ENCODE data around the gene TRIM36.
A peak's percentile ranks its signal among the peaks of the same experiment; 100 is the strongest.

TRIM36 gene, protein sequence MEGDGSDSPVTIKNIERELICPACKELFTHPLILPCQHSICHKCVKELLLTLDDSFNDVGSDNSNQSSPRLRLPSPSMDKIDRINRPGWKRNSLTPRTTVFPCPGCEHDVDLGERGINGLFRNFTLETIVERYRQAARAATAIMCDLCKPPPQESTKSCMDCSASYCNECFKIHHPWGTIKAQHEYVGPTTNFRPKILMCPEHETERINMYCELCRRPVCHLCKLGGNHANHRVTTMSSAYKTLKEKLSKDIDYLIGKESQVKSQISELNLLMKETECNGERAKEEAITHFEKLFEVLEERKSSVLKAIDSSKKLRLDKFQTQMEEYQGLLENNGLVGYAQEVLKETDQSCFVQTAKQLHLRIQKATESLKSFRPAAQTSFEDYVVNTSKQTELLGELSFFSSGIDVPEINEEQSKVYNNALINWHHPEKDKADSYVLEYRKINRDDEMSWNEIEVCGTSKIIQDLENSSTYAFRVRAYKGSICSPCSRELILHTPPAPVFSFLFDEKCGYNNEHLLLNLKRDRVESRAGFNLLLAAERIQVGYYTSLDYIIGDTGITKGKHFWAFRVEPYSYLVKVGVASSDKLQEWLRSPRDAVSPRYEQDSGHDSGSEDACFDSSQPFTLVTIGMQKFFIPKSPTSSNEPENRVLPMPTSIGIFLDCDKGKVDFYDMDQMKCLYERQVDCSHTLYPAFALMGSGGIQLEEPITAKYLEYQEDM

DNA sequence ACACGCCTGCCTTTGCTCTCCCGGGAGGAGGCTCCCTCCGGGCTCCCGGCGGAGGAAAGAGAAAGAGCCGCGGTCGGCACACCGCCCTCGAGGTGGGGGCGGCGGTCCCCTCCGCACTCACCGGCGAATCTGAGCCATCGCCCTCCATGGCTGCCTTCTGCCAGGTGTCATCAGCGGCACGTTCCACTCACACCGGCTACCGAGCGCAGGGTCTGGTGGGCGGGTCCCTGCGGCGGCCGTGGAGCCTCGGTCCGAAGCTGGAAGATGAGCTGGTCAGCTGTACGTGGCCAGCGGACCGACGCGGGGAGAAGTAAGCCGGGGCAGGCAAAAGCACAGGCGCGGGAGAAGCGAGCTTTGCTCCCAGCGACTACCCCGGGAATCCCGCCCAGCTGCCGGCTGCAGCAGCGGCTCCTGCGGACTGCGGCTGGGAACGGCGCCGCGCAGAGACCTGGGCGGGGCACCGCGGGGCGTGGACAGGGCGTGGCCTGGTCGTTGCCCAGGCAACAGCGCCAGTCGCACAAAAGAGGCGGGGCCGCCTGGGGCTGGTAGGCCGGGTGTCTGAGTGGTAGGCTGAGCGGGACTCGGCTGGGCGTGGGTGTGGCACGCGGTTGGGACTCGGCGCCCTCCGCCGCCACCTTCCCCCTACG lies at the start of gene TRIM36:
TSS of gene TRIM36 (minus strand) at position 422 of the 647 bp plus-strand sequence. CDS start at position 148, 274 bp downstream.
- peak; percentile 90 to 92 for DNase-seq

DNA sequence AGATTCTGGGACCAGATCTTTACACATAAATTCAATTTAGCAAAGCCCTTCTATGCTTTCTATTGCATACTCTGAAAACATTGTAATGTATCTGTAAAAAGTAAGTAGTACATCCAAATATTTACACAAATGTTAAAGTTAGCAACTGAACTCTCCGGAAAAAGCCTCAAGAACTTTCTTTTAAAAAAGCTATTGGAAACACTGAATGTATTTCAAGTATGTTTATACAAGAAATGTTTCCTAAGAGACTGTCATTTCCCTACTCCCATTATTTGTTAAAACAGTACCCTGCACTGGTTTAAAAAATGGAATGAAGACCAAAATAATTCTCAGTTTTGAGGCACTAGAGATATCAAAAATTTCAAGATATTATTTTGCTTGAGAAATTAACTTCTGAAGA lies 44.8 kb upstream of the TRIM36 start:
- no peak for DNase-seq

DNA sequence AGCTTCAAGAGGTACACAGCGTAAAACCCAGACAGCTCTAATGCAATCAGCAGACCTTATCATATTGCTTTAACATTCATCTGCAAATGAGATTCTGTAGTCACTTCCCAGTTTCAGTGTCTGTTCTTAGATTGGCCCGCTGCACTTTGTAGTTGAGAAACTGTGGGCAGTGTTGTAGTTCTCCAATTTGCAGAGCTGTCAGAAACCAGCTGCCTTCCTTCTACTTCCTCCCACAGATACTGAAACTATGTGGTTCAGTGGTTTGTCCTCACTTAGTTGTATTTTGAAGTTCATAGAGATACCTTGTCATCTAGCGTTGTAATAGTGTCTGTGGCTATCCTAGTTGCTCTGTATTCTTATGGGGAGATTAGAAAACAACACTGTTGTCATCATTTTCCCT lies 39.6 kb upstream of the TRIM36 start:
- DNase-seq = peak; percentile 44 to 69

DNA sequence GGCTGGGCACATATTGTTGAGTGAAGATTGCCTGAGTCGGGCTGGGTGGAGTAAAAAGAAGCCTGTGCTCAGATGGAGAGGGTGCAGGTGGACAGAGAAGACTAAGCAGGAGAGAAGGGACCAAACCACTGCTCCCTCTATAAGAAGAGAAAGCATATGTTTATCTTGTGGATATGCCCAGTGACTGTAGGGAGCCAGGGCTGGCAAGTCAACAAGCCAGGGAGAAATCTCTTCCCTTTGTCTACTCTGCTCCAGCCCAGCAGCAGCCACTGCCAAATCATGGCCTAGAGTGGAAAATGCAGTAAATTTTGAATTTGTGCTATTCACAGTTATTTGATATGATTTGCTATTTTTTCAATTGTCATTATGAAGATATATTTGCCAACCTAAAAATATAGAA lies 33.2 kb upstream of the TRIM36 start:
- DNase-seq = no peak

DNA sequence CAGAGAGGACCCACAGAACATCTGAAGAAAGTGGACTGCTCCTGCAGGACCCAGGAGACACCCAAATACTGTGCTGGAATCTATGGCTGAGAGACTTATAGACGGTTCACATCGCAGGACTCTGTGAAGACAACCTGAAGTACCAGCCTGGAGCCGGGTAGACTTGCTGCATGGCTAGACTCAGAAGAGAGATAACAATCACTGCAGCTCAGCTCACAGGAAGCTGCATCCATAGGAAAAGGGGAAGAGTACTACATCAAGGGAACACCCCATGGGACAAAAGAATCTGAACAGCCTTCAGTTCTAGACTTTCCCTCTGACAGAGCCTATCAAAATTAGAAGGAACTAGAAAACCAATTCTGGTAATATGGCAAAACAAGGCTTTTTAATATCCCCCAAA lies 26.5 kb upstream of the TRIM36 start:
- DNase-seq = no peak

DNA sequence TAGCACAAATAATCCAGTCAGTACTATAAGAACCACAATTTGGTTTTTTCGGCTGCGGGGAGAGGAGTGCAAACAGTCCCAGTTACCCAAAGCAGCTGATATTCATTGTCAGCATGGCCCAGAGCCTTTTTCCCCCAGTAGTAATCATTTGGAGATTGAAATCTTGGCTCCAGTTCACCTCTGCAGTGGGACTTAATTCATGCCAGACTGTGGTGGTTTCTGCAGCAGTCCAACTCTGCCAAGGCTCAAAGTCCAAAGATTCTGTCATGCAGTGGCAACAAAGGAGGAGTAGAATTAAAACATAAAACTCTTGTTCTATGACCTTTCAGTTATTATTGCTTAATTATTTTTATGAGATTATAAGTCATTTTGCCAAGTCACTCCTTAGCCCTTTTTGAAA lies 25.0 kb upstream of the TRIM36 start:
- no peak for DNase-seq

DNA sequence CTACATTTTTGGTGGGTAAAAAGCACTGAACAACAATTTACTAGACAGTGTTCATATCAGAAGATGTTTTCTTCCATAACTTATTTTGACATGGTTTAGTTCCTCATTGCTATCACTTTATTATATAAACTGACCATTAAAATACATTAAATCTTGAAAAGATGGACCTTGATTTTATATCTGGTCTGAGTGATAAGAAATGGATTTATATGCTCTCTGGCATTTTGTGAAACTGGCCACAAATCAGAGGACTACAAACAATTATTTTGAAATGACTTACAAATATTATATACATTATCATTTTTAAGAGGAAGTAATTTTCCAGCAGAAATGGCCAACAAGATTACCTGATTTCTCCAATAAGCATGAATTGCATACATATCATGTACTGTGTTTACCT lies 23.6 kb upstream of the TRIM36 start:
- DNase-seq = no peak

DNA sequence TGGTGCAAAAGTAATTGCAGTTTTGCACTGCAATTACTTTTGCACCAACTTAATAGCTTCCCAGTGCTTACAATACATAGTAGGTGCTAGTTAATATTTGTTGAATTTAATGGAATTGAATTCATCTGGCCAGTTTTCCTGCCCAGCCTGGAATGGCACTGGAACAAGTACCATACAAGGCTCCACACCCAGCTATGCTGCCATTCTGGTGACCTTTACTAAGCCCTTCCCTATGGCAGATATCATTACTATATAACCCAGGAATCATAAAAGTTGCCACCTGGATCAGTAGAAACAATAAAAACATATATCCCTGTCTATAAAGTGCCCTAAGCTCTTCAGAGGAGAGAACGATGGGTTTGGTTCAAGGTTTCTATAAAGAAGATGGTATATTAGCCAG lies 22.4 kb upstream of the TRIM36 start:
- no peak for DNase-seq

DNA sequence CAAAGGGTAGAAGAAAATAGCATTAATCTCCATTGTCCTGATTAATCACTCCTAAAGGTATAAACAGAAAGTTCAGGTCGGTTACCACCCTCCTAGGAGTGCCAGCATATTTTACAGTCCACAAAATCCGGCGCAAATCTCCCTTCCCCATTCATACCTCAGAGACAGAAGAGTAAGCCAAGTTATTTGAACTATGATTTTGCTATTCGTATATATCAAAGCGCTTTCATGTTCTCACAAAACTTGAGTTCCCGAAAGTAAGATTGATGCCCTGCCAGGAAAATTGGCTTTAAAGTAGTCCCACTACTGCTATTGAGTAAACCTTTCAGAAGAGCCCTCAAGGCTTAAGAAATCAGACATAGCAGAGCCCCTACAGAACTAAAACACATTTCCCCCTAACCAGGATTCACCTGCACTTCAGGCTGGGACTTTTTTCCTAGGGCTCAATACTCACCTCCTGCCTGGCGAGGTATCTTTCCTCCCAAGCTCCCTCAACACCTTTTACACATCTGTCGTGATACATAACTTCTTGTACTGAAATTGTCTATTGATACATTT lies 21.8 kb upstream of the TRIM36 start:
- no peak for DNase-seq

DNA sequence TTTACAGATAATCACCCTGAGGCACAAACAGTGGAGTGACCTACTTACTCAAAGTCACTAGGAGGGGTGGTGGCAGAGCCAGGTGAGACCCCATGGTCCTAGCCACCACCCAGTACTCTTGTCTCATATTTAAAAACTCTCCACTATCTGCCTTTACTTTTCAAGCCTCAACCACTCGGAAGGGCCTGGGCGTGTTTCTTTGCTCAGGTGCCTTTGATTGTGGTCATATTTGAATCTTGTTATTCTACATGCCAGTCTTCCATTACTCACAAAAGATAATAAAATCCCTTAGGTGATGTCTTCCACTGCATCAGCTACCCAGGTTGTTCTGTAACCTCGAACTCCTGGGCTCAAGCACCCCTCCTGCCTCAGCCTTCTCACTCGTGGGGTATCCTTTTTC lies 20.7 kb upstream of the TRIM36 start:
- no peak for DNase-seq

DNA sequence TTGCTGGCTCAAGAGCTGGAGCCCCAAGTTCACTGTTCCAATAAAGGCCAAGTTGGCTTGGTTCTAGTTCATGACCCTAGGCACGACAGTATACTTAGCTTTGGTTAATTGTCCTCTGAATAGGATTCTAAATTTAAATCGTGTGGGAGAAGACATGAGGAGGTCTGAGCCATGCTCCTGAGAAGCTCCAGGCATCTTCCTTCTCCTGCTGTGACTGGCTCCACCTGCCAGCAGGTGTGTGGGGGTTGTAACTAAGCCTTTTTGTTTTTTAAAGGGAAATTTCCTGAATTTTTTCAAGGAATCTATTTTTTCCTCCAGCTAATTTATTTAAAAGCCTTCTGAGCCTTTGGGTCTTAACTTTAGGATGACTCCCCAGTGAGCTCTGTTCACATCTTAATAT lies 20.2 kb upstream of the TRIM36 start:
- no peak for DNase-seq

DNA sequence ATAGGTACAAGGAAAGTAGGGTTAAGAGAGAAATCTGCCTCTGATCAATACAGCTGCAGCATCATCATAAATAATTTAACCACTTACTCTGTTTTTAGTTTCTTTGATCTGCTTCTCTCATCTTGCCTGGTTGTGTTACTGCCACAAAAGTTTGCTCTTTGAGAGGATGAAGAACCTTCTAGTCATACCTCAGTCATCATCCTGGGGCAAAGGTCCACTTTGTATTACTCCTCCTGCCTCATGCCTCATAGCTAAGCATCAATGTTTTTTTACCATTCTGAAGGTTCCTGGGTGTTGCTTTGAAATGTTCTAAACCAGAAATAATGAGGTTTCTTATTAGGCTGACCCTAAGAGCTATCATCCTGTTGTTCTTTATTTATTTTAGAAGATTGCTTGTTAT lies 17.1 kb upstream of the TRIM36 start:
- no peak for DNase-seq

DNA sequence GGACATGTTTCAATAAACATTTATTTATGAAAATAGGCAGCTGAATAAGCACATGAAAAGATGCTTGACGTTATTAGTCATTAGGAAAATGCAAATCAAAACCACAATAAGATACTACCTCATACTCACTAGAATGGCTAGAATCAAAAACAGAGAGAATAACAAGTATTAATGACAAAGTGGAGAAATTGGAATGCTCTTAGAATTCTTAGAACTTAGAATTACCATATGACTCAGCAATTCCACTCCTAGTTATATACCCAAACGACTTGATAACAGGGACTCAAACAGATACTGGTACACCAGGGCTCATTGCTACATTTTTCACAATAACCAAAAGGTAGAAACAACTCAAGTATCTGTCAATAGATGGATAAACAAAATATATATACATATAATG lies 15.1 kb upstream of the TRIM36 start:
- no peak for DNase-seq

DNA sequence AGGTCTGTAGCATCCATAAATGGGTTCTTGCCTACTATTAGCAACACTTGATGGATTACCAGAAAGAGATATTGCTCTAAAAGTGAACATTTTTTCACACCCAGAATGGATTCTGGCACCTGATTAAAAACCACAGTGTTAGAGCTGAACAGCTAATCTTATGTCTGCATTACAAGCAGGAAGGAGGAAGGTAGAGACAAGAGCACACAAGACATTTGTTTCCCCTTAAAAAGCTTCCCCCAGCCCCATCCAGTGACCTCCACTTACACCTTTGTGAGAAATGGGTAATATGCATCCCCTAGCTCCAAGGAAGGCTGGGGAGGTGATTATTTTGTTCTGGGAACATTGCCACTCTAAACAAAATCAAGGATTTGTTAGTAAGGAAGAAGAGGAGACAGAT lies 12.0 kb upstream of the TRIM36 start:
- no peak for DNase-seq

DNA sequence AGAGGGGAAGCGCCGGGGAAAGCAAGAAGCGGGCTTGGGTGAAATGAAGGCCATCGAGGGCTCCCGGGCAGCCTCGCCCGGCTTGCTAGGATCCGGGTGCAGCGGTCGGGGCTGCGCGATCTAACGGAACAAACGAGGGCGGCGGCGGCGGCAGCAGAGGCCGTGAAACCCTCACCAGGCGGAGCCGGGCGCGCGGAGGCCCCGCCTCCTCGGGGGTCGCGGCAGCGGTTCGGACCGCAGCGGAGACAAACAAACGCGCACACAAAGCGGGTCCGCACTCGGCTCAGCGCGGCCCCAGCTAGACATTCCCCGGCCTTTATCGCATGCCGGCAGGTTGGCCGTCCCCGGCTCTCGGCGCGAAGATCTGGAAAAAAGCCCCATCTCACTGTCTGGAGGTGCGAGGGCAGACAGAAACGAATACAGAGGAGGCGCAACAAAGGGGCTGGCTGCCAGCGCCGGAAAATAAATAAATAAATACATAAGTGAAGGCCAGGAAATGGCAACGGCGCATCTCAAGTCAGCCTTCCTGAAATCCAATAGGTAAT lies 10.5 kb upstream of the TRIM36 start:
- peak; percentile 12 to 15 for DNase-seq

DNA sequence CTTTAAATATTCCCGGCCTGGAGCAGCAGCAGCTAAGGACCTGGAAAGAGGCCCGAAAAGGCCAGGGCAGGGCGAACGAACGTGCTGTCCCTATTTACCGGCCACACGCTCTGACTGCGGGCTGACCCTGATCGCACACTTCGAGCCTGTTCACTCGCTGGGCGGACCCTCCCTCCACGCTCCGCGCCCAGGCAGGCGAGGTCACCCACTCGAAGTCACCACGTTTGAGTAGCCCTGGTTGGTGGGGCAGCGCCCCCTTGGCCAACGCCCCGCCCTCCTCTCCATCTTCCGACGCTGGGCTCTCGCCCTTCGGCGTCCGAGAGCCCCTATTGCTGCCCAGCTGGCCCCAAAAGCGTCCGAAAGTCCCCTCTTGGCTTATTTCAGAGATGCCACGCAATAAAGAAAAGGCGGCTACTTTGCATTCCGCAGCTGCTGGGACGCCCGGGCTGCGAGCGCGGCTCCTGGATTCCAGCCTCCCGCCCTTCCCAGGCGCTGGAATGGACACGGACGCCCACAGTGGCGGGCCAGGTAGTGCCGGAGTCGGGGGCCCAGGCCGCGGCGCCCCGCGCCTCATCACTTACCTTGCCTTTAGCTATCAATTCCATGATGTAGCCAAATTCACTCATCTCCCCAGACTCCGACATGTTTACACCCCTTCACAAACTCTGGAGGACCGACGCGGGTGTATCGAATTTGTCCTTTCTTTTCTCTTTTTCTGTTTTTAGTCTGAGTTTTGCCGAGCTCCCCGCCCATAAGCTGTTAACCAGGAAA lies 9.9 kb upstream of the TRIM36 start:
- no peak for DNase-seq

DNA sequence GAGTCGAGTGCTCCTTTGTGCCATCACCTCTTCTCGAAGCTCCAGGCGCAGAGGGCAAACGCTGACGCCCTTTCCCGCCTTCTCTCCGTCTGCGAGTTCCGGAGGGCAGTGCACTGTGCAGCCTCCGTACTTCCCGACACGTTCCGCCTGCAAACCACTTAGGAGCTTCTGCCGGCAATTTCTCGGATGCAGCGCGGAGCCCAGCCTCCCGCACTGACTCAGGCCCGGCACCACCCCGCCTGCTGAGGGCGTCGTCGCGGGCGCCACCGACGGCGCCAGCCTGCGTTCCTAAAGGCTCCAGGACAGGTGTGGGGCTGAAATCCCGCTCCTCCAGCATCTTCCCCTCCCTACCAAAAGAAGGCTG lies 9.3 kb upstream of the TRIM36 start:
- DNase-seq = no peak

DNA sequence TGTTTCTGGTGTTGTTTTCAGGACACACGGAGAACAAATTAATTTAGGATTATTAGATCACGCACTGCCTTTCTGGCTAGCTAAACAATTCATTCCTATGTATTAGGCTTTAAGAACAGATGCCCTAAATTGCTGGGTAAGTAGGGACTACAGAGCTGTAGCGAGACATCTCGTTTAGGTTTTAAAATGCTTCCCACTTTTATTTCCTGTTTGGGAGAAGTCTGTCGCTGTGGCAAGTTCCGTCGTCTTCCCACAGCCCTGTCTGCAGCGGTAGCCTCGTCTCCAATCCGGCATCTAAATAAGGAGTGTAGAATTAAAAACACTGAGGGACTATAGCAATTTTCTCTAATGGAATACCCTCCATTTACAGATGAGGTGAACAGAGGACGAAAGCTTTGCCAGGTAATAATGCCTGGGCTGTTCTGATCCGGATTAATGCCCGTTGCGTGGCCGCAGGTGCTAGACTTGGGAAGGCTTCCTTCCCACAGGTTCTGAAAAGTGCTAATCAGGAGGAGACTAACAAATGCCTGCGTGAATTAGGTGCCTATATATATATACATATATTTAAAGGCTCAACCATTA lies 1.3 kb upstream of the TRIM36 start:
- DNase-seq = no peak

DNA sequence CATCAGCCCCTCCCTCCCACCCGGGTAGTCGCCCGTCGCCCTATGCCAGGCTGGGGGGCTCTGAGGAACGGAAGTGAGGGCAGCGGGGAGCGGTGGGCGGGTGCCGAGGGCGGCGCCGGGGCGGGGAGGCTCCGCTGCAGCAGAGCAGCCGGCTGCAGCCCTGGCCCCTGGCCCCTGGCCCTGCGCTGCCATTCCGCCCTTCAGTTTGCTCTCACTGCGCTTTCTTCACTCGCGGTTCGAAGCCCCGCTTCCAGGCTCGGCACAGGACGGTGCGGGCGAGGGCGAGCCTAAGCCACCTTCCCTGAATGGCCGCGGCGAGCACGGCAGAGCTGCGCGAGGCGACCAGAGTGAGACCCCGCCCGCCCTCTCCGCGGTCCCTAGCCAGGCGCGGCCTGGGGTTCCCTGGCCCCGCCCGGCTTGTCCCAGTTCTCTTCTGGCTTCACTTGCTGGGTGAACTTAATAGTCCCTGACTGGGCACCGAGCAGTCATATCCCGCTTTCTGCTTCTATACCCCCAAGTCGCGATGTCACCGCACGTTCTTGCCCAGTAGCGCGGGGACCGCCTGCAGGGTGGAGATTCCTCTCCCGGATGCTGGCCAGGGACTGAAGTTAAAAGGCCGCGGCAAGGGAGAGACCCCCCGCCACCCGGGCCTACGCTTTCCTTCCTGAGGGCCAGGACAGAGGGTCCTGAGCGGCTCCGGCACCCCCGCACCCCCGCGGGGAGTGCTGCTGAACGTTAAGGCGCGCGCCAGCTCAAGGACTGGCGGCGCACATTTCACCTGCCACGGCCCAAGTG lies 623 bp upstream of the TRIM36 start:
- no peak for DNase-seq

DNA sequence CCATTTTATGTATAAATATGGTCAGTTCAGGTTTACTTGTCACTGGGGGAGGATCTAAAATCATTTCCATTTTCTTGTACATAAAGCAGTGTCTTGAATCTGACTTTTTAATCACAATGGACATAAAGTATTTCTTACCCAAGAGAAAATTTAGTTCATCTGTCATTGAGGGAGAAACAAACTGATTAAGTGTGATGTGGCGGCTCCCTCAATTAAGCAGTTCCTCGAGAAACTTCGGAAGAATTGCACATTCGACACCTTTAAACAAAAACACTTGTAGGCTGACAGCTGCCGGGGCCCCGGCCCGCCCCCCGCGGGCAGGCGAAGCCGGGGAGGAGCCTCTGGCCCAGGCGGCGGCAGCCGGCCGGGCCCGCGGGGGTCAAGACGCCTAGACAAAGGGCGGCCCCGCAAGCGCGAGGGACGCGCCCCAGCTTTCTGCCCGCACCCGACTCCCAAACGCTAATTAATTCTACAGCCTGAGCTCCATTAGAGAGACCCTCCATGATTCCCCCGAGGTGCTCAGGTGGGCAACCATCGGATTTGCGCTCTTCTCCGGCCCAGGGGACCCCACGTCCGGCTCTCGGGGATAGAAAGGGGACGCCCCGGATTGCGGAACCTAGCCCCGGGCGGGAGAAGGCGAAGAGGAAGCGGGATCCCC lies 750 bp downstream of the TRIM36 start:
- DNase-seq = no peak

All from CD4-positive, alpha-beta T cell treated with Interleukin-1 beta for 1 hour (primary cell).